Stimulated activated CD4-positive, alpha-beta T cell treated with anti-CD3 and anti-CD28 coated beads, TNF-alpha, amount 100 ng/mL, for 4 hours (primary cell): ENCODE results near the gene NUDT22.

Experiments
- DNase-seq, 3 experiments: peaks; one replicate each; pipeline ENCODE4 v3.0.0-alpha.2; 2020; ENCODE audit warnings: low read depth in 3 of 3

NUDT22 gene

GRCh38 chr11:64227405-64227956, 1.4 kb downstream of the NUDT22 start:
- DNase-seq: no peak

- DNase-seq: no peak
Measured at GRCh38 chr11:64229090-64229743, 3.1 kb downstream of the NUDT22 start.

- DNase-seq: no peak
Measured at GRCh38 chr11:64229744-64230170, 3.7 kb downstream of the NUDT22 start.

- DNase-seq: peak; percentile 71 to 76 (median 75)
Measured at GRCh38 chr11:64230171-64230984, 4.3 kb downstream of the NUDT22 start, which contains the start of gene DNAJC4. TSS of gene DNAJC4 (plus strand) at chr11:64230548. CDS start at chr11:64230855, 307 bp downstream.

- DNase-seq: no peak
Measured at GRCh38 chr11:64230985-64231365, 4.9 kb downstream of the NUDT22 start.

- DNase-seq: no peak
Measured at GRCh38 chr11:64231546-64231945, 5.5 kb downstream of the NUDT22 start.

GRCh38 chr11:64232182-64232966, 6.3 kb downstream of the NUDT22 start:
- DNase-seq: no peak

- no peak for DNase-seq
Measured at GRCh38 chr11:64232967-64233315, 6.9 kb downstream of the NUDT22 start.

GRCh38 chr11:64233913-64234586, 8.0 kb downstream of the NUDT22 start, which contains the start of gene VEGFB:
TSS of gene VEGFB (plus strand) at chr11:64234584. CDS start at chr11:64234834, 250 bp downstream.
- DNase-seq: peak in 2 of 3 experiments; percentile 61 to 64

- no peak for DNase-seq
Measured at GRCh38 chr11:64234647-64235379, 8.7 kb downstream of the NUDT22 start.

- DNase-seq: no peak
Measured at GRCh38 chr11:64235437-64236161, 9.5 kb downstream of the NUDT22 start.

- no peak for DNase-seq
Measured at GRCh38 chr11:64237484-64237951, 11.4 kb downstream of the NUDT22 start.

GRCh38 chr11:64238076-64238475, 12.0 kb downstream of the NUDT22 start:
- no peak for DNase-seq

GRCh38 chr11:64238999-64239398, 12.9 kb downstream of the NUDT22 start:
- DNase-seq: no peak

GRCh38 chr11:64239662-64240434, 13.8 kb downstream of the NUDT22 start:
- no peak for DNase-seq

GRCh38 chr11:64240435-64241240, 14.6 kb downstream of the NUDT22 start, which contains the start of gene FKBP2:
TSS of gene FKBP2 (plus strand) at chr11:64241095. CDS start at chr11:64242388, 1,293 bp downstream.
- DNase-seq: peak; percentile 95 to 98 (median 96)

- peak; percentile 99 to 100 (median 100) for DNase-seq
Measured at GRCh38 chr11:64241241-64241490, 15.1 kb downstream of the NUDT22 start.
